H9 (cell line): Measurements from ENCODE around the gene PRSS27. TPM values are rescaled to one million over a fixed set of nuclear protein-coding genes. Genes with fewer than 3 reads are reported as not detected.

Experiments used
- DNase-seq: peaks from one replicate; pipeline ENCODE4 v3.0.0-alpha.2; 2017
- H2AFZ ChIP-seq: one replicate; pipeline ENCODE4 v1.6.1; 2013; ENCODE audit warnings: mild to moderate bottlenecking, low read length, control low read depth, moderate library complexity
- H2AK5ac ChIP-seq: 2 replicates; pipeline ENCODE4 v1.6.1; 2013; ENCODE audit warnings: low read length, control low read depth, mixed read lengths; ENCODE audit not compliant: insufficient read length
- H2BK120ac ChIP-seq: one replicate; pipeline ENCODE4 v1.6.1; 2013; ENCODE audit warnings: low read depth, mild to moderate bottlenecking, low read length, control low read depth, inconsistent platforms; ENCODE audit not compliant: poor library complexity, severe bottlenecking
- H2BK12ac ChIP-seq: 2 replicates; pipeline ENCODE4 v1.6.1; 2013; ENCODE audit warnings: low read length, control low read depth, mixed read lengths, low read depth; ENCODE audit not compliant: insufficient read length
- H2BK15ac ChIP-seq: 2 replicates; pipeline ENCODE4 v1.6.1; 2013; ENCODE audit warnings: low read depth, low read length, control low read depth
- H2BK20ac ChIP-seq: one replicate; pipeline ENCODE4 v1.6.1; 2013; ENCODE audit warnings: low read depth, mild to moderate bottlenecking, low read length, control low read depth, inconsistent platforms; ENCODE audit not compliant: poor library complexity, severe bottlenecking
- H2BK5ac ChIP-seq: 2 replicates; pipeline ENCODE4 v1.6.1; 2013; ENCODE audit warnings: low read length, control low read depth, mixed read lengths; ENCODE audit not compliant: insufficient read length
- H3K14ac ChIP-seq: 2 replicates; pipeline ENCODE4 v1.6.1; 2013; ENCODE audit warnings: low read length, control low read depth; ENCODE audit not compliant: insufficient read depth
- H3K18ac ChIP-seq: 2 replicates; pipeline ENCODE4 v1.6.1; 2013; ENCODE audit warnings: low read depth, mild to moderate bottlenecking, mixed read lengths, low read length, control low read depth; ENCODE audit not compliant: insufficient read length
- H3K23ac ChIP-seq: 2 replicates; pipeline ENCODE4 v1.6.1; 2013; ENCODE audit warnings: low read length, control low read depth, mixed read lengths, low read depth; ENCODE audit not compliant: insufficient read length
- H3K23me2 ChIP-seq: 2 replicates; pipeline ENCODE4 v1.6.1; 2013; ENCODE audit warnings: low read depth, mild to moderate bottlenecking, mixed read lengths, low read length, control low read depth; ENCODE audit not compliant: insufficient read length, poor library complexity, severe bottlenecking
- H3K27ac ChIP-seq: 2 replicates; pipeline ENCODE4 v1.5.1; 2013; ENCODE audit warnings: low read length, control low read depth, mixed read lengths, low read depth; ENCODE audit not compliant: insufficient read length
- H3K27me3 ChIP-seq: 2 replicates; pipeline ENCODE4 v1.6.1; 2013; ENCODE audit warnings: low read length, control low read depth, inconsistent platforms; ENCODE audit not compliant: insufficient read depth
- H3K4ac ChIP-seq: 2 replicates; pipeline ENCODE4 v1.6.1; 2013; ENCODE audit warnings: low read depth, mild to moderate bottlenecking, control low read depth, inconsistent platforms, low read length, moderate library complexity
- H3K4me1 ChIP-seq: 2 replicates; pipeline ENCODE4 v1.6.1; 2013; ENCODE audit warnings: low read length, control low read depth, inconsistent platforms; ENCODE audit not compliant: insufficient read depth
- H3K4me2 ChIP-seq: 2 replicates; pipeline ENCODE4 v1.6.1; 2013; ENCODE audit warnings: low read length, control low read depth, mixed read lengths; ENCODE audit not compliant: insufficient read length, insufficient read depth
- H3K56ac ChIP-seq: 2 replicates; pipeline ENCODE4 v1.6.1; 2013; ENCODE audit warnings: low read depth, mild to moderate bottlenecking, mixed read lengths, low read length, control low read depth; ENCODE audit not compliant: insufficient read length
- H3K79me1 ChIP-seq: 2 replicates; pipeline ENCODE4 v1.6.1; 2013; ENCODE audit warnings: low read depth, mild to moderate bottlenecking, moderate library complexity, low read length, control low read depth, inconsistent platforms; ENCODE audit not compliant: insufficient read depth, poor library complexity, severe bottlenecking
- H3K79me2 ChIP-seq: 2 replicates; pipeline ENCODE4 v1.6.1; 2013; ENCODE audit warnings: low read length, control low read depth, inconsistent platforms; ENCODE audit not compliant: insufficient read depth
- H3K9ac ChIP-seq: 2 replicates; pipeline ENCODE4 v1.6.1; 2013; ENCODE audit warnings: low read length, control low read depth, mixed read lengths; ENCODE audit not compliant: insufficient read length; ENCODE audit errors: extremely low read depth
- H3K9me3 ChIP-seq: one replicate; pipeline ENCODE4 v1.6.1; 2013; ENCODE audit warnings: low read depth, low read length, inconsistent platforms; ENCODE audit not compliant: control insufficient read depth
- H3T11ph ChIP-seq: one replicate; pipeline ENCODE4 v1.6.1; 2013; ENCODE audit warnings: mild to moderate bottlenecking, low read length, control low read depth, inconsistent platforms
- H4K20me1 ChIP-seq: one replicate; pipeline ENCODE4 v1.6.1; 2013; ENCODE audit not compliant: control insufficient read depth, insufficient read length, insufficient read depth
- H4K5ac ChIP-seq: 2 replicates; pipeline ENCODE4 v1.6.1; 2013; ENCODE audit warnings: low read depth, mild to moderate bottlenecking, mixed read lengths, low read length, control low read depth; ENCODE audit not compliant: insufficient read length
- H4K8ac ChIP-seq: replicated peaks from 2 replicates; pipeline ENCODE4 v1.6.1; 2013; ENCODE audit warnings: low read length, control low read depth, mixed read lengths, low read depth; ENCODE audit not compliant: insufficient read length
- H4K91ac ChIP-seq: 2 replicates; pipeline ENCODE4 v1.6.1; 2013; ENCODE audit warnings: low read depth, mild to moderate bottlenecking, moderate library complexity, mixed read lengths, low read length, control low read depth; ENCODE audit not compliant: insufficient read length
- H3K27ac Mint-ChIP-seq, 3 experiments: 2 replicates in 2 of 3; 3 replicates in 1 of 3; pipeline ENCODE4 v1.8.0; 2020 to 2021; ENCODE audit warnings: mixed read lengths in 3 of 3, mild to moderate bottlenecking in 1 of 3, moderate library complexity in 1 of 3
- H3K27me3 Mint-ChIP-seq: 2 replicates; pipeline ENCODE4 v1.8.0; 2021; ENCODE audit warnings: low read depth, mild to moderate bottlenecking, moderate library complexity, mixed read lengths
- H3K36me3 Mint-ChIP-seq, 3 experiments: 2 replicates in 2 of 3; 3 replicates in 1 of 3; pipeline ENCODE4 v1.8.0; 2020 to 2021; ENCODE audit warnings: low read depth in 3 of 3, mixed read lengths in 3 of 3; ENCODE audit not compliant: insufficient read depth in 1 of 3
- H3K4me1 Mint-ChIP-seq, 2 experiments: 2 replicates each; pipeline ENCODE4 v1.8.0; 2020; ENCODE audit warnings: mixed read lengths in 2 of 2
- H3K4me3 Mint-ChIP-seq, 2 experiments: 2 replicates in 1 of 2; 3 replicates in 1 of 2; pipeline ENCODE4 v1.8.0; 2020 to 2021; ENCODE audit warnings: mild to moderate bottlenecking in 2 of 2, mixed read lengths in 2 of 2, moderate library complexity in 1 of 2
- H3K9me3 Mint-ChIP-seq, 2 experiments: 2 replicates in 1 of 2; 3 replicates in 1 of 2; pipeline ENCODE4 v1.8.0; 2020; ENCODE audit warnings: mild to moderate bottlenecking in 2 of 2, mixed read lengths in 2 of 2, moderate library complexity in 1 of 2
- WGBS: extraction: QIAGEN DNeasy Blood & Tissue Kit; methylation state at CpG from one replicate; pipeline ENCODE4 v1.1.7; 2013; ENCODE audit warnings: missing lambda C conversion rate, low lambda C conversion rate, mixed read lengths; ENCODE audit not compliant: insufficient read length; ENCODE audit errors: extremely low coverage; 5-methylcytosine and 5-hydroxymethylcytosine counted together
- total RNA-seq: library from RNA; stranded (reverse); gene quantifications from 2 replicates; pipeline ENCODE4 v1.2.1, GENCODE V29; 2021
- TF ChIP-seq, protein P1 (sequence below): fragments of 200-600 bp; sonication (generic); conservative IDR thresholded peaks from 3 replicates; pipeline ENCODE4 v1.8.0; 2021; ENCODE audit warnings: antibody characterized with exemption, mild to moderate bottlenecking

PRSS27 gene
- total RNA-seq, 1 experiment from 2014 or later: 5.0 TPM

- Histone ChIP-seq H3K18ac (no peak overlapping the region), H4K91ac (no peak overlapping the region), H4K5ac (no peak overlapping the region), H3K9ac (no peak overlapping the region), H2AK5ac (no peak overlapping the region), H3K27me3 (no peaks in the 10 kb centered on the region), H2BK12ac (no peak overlapping the region), H3K4me2 (no peak overlapping the region), H4K8ac (no peak overlapping the region), H3K27ac (no peak overlapping the region), H2BK20ac (no peak overlapping the region), H3T11ph (no peak overlapping the region), H3K9me3 (no peaks in the 10 kb centered on the region), H3K4me1 (no peaks in the 10 kb centered on the region), H3K4ac (no peak overlapping the region), H2BK15ac (no peak overlapping the region), H3K79me2 (no peaks in the 10 kb centered on the region), H2AFZ (no peak overlapping the region), H3K56ac (no peak overlapping the region), H2BK5ac (no peak overlapping the region), H3K79me1 (no peaks in the 10 kb centered on the region), H3K23me2 (no peaks in the 10 kb centered on the region), H4K20me1 (no peaks in the 10 kb centered on the region), H3K23ac (no peak overlapping the region), H2BK120ac (no peak overlapping the region), H3K14ac (no peak overlapping the region)
- Mint-ChIP-seq H3K4me3 (no peak overlapping the region), H3K27me3 (peaks cover 2% of the 10 kb centered on the region; the same call in 1 of the 2 replicates), H3K36me3 (no peaks in the 10 kb centered on the region), H3K27ac (no peak overlapping the region; a peak in 1 of 7 replicates), H3K9me3 (no peaks in the 10 kb centered on the region), H3K4me1 (peaks cover 0 to 4% of the 10 kb centered on the region in 2 experiments; a peak in 1 of 4 replicates)
- no peak for DNase-seq
- WGBS: no CpG with 5 or more reads among the region's 16 CpGs
- TF ChIP-seq, protein P1, sequence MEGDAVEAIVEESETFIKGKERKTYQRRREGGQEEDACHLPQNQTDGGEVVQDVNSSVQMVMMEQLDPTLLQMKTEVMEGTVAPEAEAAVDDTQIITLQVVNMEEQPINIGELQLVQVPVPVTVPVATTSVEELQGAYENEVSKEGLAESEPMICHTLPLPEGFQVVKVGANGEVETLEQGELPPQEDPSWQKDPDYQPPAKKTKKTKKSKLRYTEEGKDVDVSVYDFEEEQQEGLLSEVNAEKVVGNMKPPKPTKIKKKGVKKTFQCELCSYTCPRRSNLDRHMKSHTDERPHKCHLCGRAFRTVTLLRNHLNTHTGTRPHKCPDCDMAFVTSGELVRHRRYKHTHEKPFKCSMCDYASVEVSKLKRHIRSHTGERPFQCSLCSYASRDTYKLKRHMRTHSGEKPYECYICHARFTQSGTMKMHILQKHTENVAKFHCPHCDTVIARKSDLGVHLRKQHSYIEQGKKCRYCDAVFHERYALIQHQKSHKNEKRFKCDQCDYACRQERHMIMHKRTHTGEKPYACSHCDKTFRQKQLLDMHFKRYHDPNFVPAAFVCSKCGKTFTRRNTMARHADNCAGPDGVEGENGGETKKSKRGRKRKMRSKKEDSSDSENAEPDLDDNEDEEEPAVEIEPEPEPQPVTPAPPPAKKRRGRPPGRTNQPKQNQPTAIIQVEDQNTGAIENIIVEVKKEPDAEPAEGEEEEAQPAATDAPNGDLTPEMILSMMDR: no peak
Measured at GRCh38 chr16:2724816-2725348, 4.9 kb upstream of the PRSS27 start.
